Measurements from ENCODE around the gene NDUFV2.
"Not testable (repeated sequence)": the region's sequence is repeated elsewhere in the genome, so short reads cannot be mapped to it uniquely, and the experiment has no call there.

NDUFV2 gene

DNA sequence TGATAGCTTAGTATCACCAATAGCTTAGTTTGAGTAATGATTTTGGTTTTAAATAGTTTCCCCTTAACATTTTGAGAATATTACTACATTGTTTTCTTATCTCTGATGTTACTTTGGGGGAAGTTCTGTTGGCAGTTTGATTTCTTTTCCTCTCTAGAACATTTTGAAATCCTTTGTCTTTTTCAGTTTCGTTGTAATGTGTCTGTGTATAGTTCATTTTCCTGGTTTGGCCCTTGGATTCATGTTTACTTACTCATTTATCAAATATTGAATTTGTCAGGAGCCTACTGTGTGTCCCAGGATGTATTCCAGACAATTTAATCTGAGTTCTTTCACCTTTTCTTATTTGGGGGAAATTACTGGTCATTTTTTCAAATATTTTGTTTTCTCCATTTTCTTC is 50.8 kb downstream of the NDUFV2 start:
- no peak for DNase-seq (ENCODE audit: insufficient read length, low spot score)
- FAIRE-seq = no peak
- TF ChIP-seq, protein P1, sequence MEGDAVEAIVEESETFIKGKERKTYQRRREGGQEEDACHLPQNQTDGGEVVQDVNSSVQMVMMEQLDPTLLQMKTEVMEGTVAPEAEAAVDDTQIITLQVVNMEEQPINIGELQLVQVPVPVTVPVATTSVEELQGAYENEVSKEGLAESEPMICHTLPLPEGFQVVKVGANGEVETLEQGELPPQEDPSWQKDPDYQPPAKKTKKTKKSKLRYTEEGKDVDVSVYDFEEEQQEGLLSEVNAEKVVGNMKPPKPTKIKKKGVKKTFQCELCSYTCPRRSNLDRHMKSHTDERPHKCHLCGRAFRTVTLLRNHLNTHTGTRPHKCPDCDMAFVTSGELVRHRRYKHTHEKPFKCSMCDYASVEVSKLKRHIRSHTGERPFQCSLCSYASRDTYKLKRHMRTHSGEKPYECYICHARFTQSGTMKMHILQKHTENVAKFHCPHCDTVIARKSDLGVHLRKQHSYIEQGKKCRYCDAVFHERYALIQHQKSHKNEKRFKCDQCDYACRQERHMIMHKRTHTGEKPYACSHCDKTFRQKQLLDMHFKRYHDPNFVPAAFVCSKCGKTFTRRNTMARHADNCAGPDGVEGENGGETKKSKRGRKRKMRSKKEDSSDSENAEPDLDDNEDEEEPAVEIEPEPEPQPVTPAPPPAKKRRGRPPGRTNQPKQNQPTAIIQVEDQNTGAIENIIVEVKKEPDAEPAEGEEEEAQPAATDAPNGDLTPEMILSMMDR (IDR thresholded peaks at IDR 0.05; ENCODE audit: insufficient read depth, missing control alignments) = no peak

DNA sequence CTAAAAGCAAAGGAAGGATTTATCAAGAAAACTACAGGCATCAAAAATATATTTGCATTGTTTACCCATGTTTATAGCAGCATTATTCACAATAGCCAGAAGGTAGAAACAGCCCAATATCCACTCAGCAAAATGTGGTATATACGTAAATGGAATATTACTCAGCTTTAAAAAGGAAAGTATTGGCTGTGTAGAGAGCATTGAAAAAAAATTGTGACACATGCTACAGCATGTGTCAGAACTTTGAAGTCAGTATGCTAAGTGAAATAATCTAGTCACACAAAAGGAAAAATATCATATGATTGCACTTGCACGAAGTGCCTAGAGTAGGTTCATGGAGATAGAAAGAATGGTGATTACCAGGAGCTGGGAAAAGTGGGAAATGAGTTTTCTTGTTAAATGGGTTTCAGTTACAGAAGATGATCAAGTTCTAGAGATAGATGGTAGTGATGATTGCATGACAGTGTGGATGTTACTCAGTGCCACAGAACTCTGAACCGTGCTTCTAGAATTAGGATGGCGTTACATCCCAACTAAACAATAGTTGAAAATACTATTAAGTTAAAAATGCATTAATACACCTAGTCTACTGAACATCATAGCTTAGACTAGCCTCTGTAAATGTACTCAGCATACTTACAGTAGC is 54.2 kb downstream of the NDUFV2 start:
- FAIRE-seq = peak; percentile 35
- no peak for DNase-seq (ENCODE audit: insufficient read length, low spot score)
- TF ChIP-seq, protein P1 (IDR thresholded peaks at IDR 0.05; ENCODE audit: insufficient read depth, missing control alignments) = no peak

DNA sequence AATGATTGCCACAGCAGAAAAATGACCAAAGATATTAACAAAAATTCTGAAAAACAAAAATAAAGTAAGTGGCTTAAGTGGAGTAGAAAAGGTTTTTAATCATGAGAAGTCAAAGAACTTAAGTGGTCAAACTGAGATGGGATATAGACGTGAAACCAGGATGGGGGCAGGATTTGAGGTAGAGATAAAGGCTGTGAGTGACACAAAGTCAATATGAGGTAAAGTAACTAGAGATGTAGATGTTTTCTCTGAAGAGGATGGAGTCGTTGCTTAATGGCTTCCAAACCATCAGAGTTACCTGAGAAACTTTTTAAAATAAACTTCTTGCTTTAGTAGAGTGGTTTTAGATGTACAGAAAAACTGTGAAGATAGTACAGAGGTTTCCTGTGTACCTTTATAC is 55.3 kb downstream of the NDUFV2 start:
- DNase-seq (ENCODE audit: insufficient read length, low spot score) (no peak), FAIRE-seq (peak; percentile 76)
- TF ChIP-seq, protein P1 (IDR thresholded peaks at IDR 0.05; ENCODE audit: insufficient read depth, missing control alignments) = no peak

DNA sequence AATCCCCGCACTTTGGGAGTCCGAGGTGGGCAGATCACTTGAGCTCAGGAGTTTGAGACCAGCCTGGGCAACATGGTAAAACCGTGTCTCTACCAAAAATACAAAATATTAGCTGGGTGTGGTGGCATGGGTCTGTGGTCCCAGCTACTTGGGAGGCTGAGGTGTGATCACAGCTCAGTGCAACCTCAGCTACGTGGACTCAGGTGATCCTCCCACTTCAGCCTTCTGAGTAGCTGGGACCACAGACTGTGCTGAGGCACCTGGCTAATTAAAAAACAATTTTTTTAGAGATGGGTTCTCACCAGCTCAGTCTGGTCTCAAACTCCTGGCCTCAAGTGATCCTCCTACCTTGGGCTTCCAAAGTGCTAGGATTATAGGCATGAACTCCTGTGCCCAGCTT is 57.5 kb downstream of the NDUFV2 start:
- TF ChIP-seq, protein P1 (IDR thresholded peaks at IDR 0.05; ENCODE audit: insufficient read depth, missing control alignments) = no peak
- no peak for DNase-seq (ENCODE audit: insufficient read length, low spot score)
- FAIRE-seq = no peak

DNA sequence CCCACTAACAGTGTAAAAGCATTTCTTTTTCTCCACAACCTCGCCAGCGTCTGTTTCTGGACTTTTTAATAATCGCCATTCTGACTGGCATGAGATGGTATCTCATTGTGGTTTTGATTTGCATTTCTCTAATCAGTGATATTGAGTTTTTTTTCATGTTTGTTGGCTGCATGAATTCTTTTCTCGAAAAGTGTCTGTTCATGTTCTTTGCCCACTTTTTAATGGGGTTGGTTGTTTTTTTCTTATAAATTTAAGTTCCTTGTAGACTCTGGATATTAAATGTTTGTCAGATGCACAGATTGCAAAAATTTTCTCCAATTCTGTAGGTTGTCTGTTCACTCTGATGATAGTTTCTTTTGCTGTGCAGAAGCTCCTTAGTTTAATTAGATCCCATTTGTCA is 60.2 kb downstream of the NDUFV2 start:
- FAIRE-seq = not testable (repeated sequence)

DNA sequence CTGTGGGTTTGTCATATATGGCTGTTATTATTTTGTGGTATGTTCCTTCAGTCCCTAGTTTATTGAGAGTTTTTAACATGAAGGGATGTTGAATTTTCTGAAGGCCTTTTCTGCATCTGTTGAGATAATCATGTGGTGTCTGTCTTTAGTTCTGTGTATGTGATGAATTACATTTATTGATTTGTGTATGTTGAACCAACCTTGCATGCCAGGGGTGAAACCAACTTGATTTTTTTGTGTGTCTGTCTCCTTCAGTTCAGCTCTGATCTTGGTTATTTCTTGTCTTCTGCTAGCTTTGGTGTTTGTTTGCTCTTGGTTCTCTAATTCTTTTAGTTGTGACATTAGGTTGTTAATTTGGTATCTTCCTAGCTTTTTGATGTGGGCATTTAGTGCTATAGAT is 61.6 kb downstream of the NDUFV2 start:
- not testable (repeated sequence) for FAIRE-seq; DNase-seq (ENCODE audit: insufficient read length, low spot score)

More for the DNA sequence above, 60.2 kb downstream of the NDUFV2 start:
- not testable (repeated sequence) for DNase-seq (ENCODE audit: insufficient read length, low spot score)

DNA sequence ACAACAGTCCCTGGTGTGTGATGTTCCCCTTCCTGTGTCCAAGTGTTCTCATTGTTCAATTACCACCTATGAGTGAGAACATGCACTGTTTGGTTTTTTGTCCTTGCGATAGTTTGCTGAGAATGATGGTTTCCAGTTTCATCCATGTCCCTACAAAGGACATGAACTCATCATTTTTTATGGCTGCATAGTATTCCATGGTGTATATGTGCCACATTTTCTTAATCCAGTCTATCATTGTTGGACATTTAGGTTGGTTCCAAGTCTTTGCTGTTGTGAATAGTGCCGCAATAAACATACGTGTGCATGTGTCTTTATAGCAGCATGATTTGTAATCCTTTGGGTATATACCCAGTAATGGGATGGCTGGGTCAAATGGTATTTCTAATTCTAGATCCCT is 63.4 kb downstream of the NDUFV2 start:
- not testable (repeated sequence) for FAIRE-seq; DNase-seq (ENCODE audit: insufficient read length, low spot score)

DNA sequence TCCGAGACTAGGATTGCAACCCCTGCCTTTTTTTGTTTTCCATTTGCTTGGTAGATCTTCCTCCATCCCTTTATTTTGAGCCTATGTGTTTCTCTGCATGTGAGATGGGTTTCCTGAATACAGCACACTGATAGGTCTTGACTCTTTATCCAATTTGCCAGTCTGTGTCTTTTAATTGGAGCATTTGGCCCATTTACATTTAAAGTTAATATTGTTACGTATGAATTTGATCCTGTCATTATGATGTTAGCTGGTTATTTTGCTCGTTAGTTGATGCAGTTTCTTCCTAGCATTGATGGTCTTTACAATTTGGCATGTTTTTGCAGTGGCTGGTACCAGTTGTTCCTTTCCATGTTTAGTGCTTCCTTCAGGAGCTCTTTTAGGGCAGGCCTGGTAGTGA is 67.0 kb downstream of the NDUFV2 start:
- DNase-seq (ENCODE audit: insufficient read length, low spot score); FAIRE-seq: not testable (repeated sequence)

DNA sequence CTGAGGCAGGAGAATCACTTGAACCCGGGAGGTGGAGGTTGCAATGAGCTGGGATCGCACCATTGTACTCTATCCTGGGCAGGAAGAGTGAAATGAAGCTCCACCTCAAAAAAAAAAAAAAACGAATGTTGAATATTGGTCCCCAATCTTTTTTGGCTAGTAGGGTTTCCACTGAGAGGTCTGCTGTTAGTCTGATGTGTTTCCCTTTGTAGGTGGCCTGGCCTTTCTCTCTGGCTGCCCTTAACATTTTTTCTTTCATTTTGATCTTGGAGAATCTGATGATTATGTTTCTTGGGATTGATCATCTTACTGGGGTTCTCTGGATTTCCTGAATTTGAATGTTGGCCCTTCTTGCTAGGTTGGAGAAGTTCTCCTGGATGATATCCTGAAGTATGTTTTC is 69.4 kb downstream of the NDUFV2 start:
- not testable (repeated sequence) for DNase-seq (ENCODE audit: insufficient read length, low spot score); FAIRE-seq

DNA sequence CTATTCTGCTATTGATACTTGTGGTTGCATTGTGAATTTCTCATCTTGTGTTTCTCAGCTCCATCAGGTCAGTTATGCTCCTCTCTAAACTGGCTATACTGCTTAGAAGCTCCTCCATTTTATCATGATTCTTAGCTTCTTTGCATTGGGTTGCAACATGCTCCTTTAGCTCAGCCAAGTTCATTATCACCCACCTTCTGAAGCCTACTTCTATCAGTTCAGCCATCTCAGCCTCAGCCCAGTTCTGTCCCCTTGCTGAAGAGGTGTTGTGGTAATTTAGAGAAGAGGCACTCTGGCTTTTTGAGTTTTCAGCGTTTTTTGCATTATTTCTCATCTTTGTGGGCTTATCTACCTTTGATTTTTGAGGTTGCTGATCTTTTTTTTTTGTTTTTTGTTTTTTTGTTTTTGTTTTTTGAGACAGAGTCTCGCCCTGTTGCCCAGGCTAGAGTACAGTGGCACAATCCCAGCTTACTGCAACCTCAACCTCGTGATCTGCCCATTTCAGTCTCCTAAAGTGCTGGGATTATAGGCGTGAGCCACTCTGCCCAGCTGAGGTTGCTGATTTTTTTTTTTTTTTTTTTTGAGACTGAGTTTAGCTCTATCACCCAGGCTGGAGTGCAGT is 70.1 kb downstream of the NDUFV2 start:
- TF ChIP-seq, protein P1 (IDR thresholded peaks at IDR 0.05; ENCODE audit: insufficient read depth, missing control alignments) = no peak
- FAIRE-seq = no peak
- no peak for DNase-seq (ENCODE audit: insufficient read length, low spot score)

Data from D721Med (cell line).